Hypothalamus (tissue), 51 donors: ENCODE measurements around the gene TEX261.

Experiments used
- DNase-seq, 51 donors: peaks; one replicate each; lab custom pipeline; 2025; lab: John Stamatoyannopoulos, UW

Gene TEX261

DNA sequence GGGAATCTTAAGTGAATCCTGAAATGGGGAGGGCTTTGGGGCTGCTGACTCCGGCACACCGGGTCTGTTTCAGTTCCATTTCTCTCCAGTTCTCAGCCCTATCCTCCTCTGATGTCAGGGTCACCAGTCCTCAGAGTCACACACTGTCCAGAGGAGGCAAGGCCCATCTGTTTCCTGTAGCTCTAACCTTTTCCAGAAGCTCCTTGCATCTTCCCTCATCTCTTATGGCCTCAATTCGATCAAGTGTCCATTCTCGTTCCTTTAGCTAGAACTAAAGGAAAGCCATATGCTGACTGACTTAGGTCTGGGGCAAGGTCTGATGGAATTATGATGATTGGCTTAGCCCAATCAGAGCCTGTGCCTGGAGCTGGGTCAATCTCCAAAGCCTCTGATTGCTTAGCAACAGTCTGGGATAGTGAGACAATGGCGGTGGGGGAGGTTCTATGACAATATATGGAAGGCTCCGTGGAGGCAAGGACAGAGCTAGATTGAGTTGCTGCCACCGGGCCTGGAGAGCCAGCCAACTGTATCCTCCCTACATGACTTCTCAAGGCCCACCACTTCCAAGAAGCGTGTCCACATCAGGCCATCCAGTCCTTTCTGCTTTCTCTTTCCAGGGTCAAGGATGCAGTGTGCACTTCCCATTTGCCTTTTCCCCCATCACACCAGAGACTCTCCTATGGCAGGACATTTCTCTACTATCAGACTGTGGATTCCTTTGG lies 11.0 kb downstream of the TEX261 start:
- DNase-seq, result no peak

DNA sequence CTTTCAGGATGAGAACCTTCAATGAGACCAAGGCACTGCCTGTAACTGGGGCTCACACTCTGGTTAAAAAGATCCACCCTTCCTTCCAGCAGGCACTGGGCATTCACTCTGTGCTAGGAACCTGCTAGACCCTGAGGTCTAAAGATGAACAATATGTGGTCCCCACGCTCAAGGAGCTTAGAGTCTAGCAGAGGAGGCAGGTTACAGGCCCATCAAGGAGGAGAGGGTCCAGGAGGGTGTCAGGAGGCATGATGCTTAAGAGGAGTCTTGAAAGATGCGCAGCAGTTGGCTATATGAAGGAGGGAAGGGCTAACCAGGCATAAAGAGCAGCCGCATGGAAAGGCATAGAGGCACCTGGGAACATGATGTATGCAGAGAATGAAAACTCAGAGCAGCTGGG lies 11.7 kb downstream of the TEX261 start:
- no peak for DNase-seq

DNA sequence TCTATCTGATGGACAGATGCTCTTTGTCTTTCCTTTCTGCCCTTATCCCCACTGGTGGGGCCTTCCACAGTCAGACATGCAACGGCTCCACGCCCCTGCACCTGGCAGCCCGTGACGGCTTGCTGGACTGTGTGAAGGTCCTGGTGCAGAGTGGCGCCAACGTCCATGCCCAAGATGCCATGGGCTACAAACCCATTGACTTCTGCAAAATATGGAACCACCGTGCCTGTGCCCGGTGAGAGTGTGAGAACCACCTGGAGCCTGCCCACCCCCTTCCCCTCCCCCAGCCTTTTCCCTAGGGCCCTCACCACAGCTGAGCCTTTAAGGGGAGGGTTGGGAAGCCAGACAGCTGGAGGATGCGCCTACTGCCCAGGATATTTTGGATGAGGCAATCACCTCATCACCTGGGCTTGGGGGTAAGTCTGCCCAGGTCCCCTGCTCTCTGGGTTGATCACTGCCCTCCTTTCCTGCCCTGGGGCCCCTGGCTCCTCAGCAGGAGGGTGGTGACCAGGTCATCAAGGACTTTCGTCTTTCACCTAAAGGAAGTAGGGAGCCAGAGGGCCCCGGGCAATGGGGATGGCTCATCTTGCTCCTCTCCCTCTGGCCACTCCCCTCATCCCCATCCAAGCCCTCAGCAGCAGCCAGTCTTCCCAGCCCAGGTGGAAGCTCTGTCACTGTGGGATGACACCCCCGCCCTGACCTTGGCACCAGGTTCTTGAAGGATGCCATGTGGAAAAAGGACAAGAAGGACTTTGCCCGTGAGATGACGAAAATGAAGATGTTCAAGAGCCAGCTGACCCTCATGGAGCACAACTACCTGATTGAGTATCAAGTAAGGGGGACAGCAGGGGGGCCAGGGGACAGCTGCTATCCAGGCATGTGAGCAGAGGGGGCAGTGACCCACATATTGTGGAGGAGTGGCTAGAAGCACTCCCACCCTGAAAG lies 12.5 kb downstream of the TEX261 start:
- DNase-seq, result no peak

DNA sequence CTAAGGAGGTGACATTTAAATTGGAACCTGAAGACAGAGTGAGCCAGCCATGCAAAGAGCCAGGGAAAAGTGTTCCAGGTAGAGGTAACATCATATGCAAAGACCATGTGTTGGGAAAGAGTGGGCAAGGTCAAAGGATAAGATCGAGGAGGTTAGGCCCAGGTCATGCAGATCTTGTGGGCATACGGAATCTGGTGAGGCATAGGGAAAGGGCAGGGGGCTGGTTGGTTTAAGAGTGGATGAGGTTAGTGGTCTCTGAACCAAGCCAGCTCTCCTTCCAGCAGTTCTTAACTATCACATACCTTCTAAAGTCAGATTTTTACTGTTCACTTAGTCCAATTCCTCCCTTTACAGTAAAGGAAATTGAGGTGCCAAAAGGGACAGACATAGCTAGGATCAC lies 13.3 kb downstream of the TEX261 start:
- DNase-seq, result no peak

DNA sequence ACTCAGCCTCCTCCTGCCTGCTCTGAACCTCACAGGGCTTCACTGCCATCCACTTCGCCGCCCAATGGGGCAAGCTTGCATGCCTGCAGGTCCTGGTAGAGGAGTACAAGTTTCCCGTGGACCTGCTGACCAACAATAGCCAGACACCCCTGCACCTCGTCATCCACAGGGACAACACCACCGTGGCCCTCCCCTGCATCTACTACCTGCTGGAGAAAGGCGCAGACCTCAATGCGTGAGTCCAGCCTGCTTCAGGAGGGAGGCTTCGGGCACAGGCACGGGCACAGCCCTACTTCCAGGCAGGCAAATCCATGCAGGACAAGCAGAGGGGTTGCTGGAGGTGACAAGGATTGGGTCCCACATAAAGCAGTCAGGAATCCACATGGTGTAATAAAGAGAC lies 15.0 kb downstream of the TEX261 start:
- DNase-seq, result no peak

DNA sequence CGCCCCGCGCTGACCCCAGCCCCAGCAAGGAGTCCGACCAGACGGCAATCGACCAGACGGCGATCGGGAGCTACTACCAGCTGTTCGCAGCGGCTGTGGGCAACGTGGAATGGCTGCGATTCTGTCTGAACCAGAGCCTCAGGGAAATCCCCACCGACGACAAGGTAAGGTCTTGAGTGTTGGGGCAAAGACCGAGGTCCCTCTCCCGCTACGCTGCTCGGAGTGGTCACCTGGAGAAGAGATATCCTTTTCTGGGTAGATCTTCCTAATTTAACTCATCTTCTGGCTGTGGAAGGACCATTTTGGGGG lies 15.5 kb downstream of the TEX261 start:
- DNase-seq, result no peak

DNA sequence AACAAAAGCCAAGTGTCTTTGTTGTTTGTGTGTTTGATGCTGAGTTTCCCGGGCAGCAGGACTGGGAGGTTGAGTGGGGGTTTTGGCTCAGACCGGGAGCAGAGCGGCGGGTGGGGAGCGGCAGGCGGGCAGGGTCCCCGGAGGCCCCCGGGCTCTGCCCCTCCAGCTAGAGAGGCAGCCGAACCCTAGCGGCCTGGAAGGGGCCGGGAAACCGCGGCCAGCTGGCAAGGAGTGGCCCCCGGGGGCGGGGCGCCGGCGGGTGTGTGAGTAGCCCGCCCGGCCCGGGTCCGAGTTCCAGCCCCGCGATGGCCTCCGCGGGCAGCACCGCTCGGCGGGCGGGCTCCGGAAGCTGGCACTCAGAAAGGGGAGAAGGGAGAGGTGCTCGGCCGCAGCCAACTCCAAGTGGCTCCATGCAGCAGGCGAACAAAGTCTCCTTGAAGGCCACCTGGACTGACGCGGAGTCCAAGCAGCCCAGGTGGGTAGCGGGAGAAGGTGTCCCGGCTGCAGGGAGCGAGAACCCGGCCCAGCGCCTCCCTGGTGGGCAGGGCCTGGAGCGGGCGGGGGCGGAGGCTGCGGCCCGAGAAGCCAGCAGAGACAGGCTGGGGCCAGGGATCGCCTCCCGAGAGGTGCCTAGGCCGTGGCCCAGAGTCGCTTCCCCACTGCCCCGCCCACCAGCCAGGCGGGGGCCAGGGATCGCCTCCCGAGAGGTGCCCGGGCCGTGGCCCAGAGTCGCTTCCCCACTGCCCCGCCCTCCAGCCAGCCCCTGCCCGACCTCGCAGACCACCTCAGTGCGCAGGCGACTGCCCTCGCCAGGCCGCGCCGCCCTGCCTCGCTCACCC lies 16.1 kb downstream of the TEX261 start, which contains the start of gene ANKRD53:
TSS of gene ANKRD53 (plus strand) at position 290 of the 839 bp plus-strand sequence. CDS start at position 306, 16 bp downstream.
- peak in 10 of 51 donors; percentile 8 to 50 (median 23) for DNase-seq

DNA sequence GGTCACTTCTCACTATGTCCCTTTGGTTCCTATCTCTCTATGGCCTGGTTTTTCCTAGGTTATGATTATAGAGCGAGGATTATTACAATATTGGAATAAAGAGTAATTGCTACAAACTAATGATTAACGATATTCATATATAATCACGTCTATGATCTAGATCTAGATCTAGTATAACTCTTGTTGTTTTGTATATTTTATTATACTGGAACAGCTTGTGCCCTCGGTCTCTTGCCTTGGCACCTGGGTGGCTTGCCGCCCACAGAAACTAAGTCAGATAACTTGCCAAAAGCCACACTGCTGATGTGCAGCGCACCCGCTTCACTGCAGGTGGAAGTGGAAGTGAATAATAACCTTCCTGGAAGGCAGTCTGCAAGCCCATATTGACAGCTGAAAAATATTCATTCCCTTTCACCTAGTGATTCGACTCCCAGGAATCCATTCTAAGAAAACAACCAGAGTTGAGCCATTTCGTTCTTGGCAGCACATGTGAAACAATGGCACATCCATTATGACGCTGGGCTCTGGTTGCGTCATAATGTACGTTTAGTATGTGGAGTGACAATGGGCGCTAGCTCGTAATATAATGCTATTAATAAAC lies 17.0 kb downstream of the TEX261 start:
- DNase-seq, result no peak

DNA sequence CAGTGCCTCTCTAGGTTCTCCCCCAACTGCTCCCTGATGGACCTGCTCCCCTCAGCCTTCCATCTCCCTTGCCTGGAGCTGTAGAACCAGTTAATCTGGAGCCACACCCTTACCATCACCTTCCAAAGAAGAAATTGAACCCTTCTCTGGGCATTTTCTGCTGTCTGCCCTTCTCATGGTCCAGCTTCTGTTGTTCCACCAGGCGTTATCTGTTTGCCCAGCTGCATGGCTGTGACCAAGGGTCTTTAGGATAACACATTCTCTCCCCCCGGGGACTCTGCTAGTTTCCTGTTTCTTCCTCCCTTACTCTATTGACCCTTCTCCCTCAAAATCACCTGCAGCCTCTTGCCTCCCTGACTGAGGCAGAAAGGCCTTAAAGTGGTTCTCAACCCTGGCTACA lies 19.4 kb downstream of the TEX261 start:
- no peak for DNase-seq

DNA sequence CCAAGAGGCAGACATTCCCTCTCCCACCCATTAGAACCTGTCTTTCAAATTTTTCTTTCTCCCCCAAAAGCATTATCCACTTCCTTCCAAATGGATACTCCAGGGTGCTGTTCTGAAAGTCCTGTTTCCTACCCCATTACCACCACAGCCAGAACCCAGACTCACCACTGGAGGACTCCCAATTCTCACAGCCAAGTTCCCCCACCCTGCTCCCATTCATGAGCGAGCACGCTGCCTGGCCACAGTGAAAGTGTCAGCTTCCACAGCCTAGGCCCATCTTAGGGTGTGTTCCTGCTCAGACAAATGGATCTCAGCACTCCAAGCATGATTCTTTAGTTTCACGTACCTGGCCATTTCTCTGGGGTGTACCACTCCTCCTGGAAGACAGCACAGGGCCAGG lies 20.1 kb downstream of the TEX261 start:
- no peak for DNase-seq

DNA sequence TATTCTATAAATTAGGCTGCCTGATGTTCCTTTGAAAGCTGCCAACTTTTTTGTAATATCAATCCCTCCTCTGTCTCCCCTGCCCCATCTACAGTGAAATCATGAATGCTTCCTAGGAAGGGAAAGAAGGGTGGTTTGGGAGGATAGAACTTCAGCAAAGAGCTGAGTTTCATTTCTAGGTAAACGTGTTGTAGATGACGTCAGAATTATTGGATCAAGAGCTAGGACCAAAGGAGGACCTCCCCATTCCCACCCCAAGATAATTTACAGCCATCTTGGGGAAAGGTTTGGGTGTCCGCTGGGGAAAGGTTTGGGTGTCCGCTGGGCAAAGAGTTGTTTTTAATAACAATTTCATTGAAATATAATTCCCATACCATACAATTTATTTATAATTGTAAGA lies 27.5 kb downstream of the TEX261 start:
- no peak for DNase-seq

DNA sequence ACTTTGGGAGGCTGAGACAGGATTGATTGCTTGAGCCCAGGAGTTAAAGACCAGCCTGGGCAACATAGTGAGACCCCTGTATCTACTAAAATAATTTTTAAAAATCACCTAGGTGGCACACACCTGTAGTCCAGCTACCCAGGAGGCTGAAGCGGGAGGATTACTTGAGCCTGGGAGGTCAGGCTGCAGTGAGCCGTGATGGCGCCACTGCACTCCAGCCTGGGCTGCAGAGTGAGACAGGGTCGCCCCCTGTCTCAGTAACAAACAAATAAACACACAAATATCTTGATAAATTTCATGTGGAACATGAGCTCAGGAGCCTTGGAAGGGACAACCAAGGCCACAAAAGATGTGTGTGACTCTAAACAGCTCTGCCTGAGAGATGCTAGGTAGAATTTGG lies 28.0 kb downstream of the TEX261 start:
- no peak for DNase-seq

DNA sequence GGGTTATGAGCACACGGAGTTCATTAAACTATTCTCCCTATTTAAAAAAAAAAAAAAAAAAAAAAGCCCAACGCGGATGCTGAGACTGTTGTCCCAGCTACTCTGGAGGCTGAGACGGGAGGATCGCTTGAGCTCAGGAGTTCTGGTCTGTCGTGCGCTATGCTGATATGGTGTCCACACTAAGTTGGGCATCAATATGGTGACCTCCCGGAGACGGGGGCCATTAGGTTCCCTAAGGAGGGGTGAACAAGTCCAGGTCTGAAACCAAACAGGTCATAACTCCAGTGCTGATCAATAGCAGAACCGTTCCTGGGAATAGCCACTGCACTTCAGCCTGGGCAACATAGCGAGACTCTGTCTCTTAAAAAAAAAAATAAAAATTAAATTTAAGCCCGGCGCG lies 29.2 kb downstream of the TEX261 start:
- DNase-seq, result no peak

DNA sequence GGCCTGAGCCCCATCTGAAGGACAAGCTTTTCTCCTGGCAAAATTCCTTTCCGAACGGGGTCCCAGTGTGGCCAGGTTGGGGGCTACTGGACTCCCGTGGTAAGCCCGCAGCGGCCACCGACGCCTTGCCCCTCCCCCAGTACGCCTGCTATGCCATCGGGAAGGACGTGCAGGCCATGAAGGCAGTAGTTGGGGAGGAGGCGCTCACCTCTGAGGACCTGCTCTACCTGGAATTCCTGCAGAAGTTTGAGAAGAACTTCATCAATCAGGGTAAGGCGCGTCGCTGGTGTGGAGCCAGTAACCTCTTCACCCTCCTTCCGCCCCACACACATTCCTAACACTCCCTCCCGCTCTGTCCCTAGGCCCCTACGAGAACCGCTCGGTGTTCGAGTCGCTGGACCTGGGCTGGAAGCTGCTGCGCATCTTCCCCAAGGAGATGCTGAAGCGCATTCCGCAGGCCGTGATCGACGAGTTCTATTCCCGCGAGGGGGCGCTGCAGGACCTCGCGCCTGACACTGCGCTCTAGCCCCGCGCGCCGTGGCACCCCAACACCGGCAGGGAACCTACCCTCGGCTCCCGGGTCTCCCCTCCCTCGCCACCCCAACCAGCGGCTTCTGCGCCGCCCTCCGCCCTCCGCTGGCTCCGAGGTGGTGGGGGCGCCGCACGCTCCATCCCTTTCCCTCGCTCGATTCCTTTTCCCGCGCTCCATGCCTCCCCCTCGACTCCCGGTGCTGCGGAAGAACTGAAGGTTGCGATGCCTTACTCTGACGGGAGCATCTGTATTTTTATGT lies 29.9 kb downstream of the TEX261 start:
- peak in 32 of 51 donors; percentile 9 to 80 (median 42) for DNase-seq

DNA sequence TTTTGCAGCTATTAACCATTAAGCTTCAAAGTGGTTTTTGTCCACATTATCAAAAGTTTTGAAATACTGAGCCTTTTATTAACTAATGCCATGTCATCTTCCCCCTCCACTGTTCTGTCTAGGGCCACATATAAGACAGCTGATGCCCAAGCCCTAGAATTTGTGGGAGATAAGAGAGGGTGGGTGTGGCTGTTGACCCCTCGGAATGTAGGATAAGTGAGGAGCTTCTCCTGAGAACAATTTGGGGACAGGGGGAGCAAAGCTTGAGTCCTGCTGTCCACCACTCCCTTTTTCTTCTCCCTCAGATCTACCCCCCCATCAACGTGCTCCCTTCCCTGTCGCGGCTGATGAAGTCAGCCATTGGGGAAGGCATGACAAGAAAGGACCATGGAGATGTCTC lies 30.5 kb downstream of the TEX261 start:
- DNase-seq, result no peak

DNA sequence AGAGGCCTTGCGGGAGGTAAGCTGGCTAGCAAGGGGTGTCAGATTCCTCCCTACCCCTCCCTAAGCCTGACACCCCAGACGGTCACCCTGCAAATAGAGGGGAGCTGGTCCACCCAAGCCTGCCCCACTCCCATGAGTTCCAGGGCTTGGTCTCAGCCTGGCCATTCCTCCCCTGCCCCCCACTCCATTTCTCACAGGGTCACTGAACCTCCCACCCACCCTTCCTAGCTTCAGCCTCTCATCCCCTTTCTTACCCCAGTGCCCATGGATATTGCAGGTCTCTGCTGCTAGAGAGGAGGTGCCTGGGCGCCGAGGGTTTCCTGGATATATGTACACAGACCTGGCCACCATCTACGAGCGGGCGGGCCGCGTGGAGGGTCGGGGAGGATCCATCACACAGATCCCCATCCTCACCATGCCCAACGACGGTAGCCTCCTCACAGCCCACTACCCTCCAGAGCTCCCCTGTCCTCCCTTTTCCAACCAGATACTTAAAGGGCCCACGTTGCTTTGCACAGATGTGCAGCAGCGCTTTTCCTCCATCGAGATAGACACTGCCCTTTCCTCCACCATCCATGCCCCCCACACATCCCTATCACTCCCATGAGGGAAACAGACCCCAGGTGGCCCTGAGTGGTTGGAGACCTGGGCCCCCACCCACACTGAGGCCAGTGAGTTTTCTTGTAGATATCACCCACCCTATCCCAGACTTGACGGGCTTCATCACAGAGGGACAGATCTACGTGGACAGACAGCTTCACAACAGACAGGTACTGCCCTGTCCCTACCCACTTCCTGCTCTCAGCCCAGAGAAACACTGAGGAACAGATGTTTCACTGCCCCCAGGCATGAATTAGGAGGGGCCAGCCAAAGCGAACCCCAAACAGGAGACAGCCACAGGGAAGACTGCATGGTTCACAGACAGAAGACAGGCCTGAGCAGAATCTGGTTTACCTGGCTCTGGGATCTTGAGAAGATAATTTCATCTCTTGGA lies 31.5 kb downstream of the TEX261 start:
- DNase-seq, result no peak

DNA sequence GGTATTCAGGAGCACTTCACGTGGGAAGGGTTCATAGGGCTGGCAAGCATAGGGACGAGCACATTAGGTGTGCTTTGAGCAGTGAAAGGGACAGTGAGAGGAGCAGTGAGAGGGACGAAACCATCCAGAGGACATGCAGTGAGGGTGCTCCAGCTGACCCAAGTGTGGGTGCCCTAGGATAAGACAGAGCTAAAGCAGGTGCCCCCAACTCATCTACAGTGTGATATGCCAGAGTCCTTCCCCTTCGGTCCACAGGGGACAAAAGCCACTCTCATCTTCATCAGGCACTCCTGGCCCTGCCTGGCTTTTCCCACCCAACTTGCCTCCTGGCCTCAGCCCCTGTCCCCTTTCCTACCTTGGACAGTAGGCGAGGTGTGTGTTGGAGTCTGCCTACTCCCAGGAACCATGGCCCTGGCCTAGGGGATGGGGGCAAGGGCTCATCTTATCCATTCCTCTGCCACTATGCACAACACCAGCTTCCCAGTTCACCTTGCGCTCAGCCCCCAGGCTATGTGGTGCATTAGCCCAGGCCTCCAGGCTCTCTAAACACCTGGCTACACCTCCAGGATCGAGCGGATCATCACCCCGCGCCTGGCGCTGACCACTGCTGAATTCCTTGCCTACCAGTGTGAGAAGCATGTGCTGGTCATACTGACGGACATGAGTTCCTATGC lies 32.3 kb downstream of the TEX261 start:
- DNase-seq, result no peak

DNA sequence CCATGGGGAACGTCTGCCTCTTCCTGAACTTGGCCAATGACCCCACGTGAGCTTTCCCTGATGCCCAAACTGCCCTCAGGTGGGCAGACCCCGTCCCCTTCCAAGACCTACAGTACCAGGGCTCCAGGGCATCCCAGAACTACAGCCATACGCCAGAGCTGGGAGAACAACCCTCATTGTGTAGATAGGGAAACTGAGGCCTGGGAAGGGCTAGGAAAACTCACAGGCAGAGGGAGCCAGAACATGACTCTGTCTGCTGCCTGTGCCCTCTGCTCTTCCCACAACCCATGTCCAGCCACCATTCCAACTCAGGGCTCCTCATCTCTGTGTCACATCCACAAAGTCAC lies 33.1 kb downstream of the TEX261 start:
- no peak for DNase-seq
